Gastroesophageal sphincter (tissue), 3 donors: ENCODE data around the gene SMIM22.

Experiments used
- CTCF ChIP-seq, 4 experiments: fragments of 200-600 bp in 2 of 4; fragments of 450-650 bp in 2 of 4; sonication (generic) in 1 of 4; IDR thresholded peaks; one replicate each; pipeline ENCODE4 v1.5.1; 2017 to 2019; ENCODE audit warnings: antibody characterized with exemption in 4 of 4, mild to moderate bottlenecking in 2 of 4, moderate library complexity in 2 of 4
- POLR2A ChIP-seq, 2 donors: fragments of 450-650 bp; IDR thresholded peaks; one replicate each; pipeline ENCODE4 v1.6.1; 2017; ENCODE audit warnings: antibody characterized with exemption in 2 of 2, mild to moderate bottlenecking in 2 of 2, moderate library complexity in 1 of 2

- TF ChIP-seq POLR2A (IDR thresholded peaks at IDR 0.05), result no peak
- no peak for TF ChIP-seq CTCF (IDR thresholded peaks at IDR 0.05)
Measured at GRCh38 chr16:4787627-4788482, 7.3 kb upstream of the SMIM22 start, which contains the start of gene SEPTIN12.
